OCI-LY7 (cell line): Measurements from ENCODE around the gene BPIFB2.

Experiments
- EZH2phosphoT487 ChIP-seq: fragments of 200-600 bp; sonication (generic); IDR thresholded peaks from 2 replicates; pipeline ENCODE4 v1.6.1; 2018; ENCODE audit warnings: low read depth, borderline replicate concordance, mild to moderate bottlenecking, mixed run types, antibody characterized with exemption, low read length, moderate library complexity, mixed read lengths
- TF ChIP-seq, protein P1 (sequence below): fragments of 200-600 bp; sonication (generic); conservative IDR thresholded peaks from 2 replicates; pipeline ENCODE4 v1.5.1; 2014; ENCODE audit warnings: mild to moderate bottlenecking, antibody characterized with exemption, low read length, moderate library complexity, mixed read lengths

DNA sequence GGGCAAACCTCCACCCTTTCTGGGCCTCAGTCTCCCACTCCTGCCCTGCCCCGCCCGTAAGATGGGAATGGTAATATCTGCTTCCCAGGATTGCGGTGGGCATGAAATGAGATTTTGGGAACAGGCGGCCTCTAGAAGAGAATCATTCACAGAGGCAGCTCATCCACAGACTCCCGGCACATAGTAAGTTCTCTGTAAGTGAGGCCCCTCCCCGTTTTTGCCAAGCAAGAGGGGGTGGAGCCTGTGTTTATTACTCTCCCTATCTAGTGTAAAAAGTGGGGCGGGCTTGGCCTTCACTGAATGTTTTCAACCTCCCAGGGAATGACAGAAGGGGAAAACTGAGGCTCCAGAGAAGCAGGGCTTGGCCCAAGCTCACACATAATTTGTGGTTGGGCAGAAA lies 23.3 kb upstream of the BPIFB2 start:
- TF ChIP-seq, protein P1, sequence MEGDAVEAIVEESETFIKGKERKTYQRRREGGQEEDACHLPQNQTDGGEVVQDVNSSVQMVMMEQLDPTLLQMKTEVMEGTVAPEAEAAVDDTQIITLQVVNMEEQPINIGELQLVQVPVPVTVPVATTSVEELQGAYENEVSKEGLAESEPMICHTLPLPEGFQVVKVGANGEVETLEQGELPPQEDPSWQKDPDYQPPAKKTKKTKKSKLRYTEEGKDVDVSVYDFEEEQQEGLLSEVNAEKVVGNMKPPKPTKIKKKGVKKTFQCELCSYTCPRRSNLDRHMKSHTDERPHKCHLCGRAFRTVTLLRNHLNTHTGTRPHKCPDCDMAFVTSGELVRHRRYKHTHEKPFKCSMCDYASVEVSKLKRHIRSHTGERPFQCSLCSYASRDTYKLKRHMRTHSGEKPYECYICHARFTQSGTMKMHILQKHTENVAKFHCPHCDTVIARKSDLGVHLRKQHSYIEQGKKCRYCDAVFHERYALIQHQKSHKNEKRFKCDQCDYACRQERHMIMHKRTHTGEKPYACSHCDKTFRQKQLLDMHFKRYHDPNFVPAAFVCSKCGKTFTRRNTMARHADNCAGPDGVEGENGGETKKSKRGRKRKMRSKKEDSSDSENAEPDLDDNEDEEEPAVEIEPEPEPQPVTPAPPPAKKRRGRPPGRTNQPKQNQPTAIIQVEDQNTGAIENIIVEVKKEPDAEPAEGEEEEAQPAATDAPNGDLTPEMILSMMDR: no peak
- no peak for TF ChIP-seq EZH2phosphoT487
